Activated CD8-positive, alpha-beta memory T cell treated with anti-CD3 and anti-CD28 coated beads, Interleukin-2, amount 10 ng/mL, durations not matched to agents 7 days and 5 days (primary cell): ENCODE data around the gene PHTF1. TPM values are rescaled to one million over a fixed set of nuclear protein-coding genes. Genes with fewer than 3 reads are reported as not detected.

ENCODE experiments used
- ATAC-seq: fragments of 150-1000 bp; cut with Tn5 transposase; one replicate; pipeline ENCODE4 v1.10.0; 2021; ENCODE audit warnings: moderate library complexity
- CTCF ChIA-PET: fragments of 350-600 bp; sonication (Branson Sonifier 250); formaldehyde crosslinking; loops from one replicate; lab custom pipeline; 2021; ENCODE audit warnings: antibody characterized with exemption; lab: Charles Lee
- DNase-seq: peaks from one replicate; pipeline ENCODE4 v3.0.0-alpha.2; 2020
- H3K27ac Mint-ChIP-seq: one replicate; pipeline ENCODE4 v1.8.0; 2021; ENCODE audit warnings: mild to moderate bottlenecking, mixed read lengths
- H3K27me3 Mint-ChIP-seq: one replicate; pipeline ENCODE4 v1.8.0; 2021; ENCODE audit warnings: mixed read lengths
- H3K36me3 Mint-ChIP-seq: one replicate; pipeline ENCODE4 v1.8.0; 2021; ENCODE audit warnings: mild to moderate bottlenecking, mixed read lengths
- H3K4me1 Mint-ChIP-seq: one replicate; pipeline ENCODE4 v1.8.0; 2021; ENCODE audit warnings: mixed read lengths
- H3K4me3 Mint-ChIP-seq: one replicate; pipeline ENCODE4 v1.8.0; 2021; ENCODE audit warnings: mild to moderate bottlenecking, moderate library complexity, mixed read lengths
- H3K9me3 Mint-ChIP-seq: one replicate; pipeline ENCODE4 v1.8.0; 2022; ENCODE audit warnings: low read depth, mixed read lengths
- total RNA-seq, 2 experiments: library from RNA; stranded (reverse); gene quantifications; one replicate each; pipeline ENCODE4 v1.2.3, GENCODE V29; 2021

The PHTF1 gene
- total RNA-seq, 2 experiments from 2014 or later = 27.8 to 30.4 TPM

GRCh38 chr1:113666126-113666525, 93.2 kb downstream of the PHTF1 start:
- Mint-ChIP-seq H3K4me3 (no peak overlapping the region), H3K27ac (no peak overlapping the region), H3K27me3 (no peaks in the 10 kb centered on the region), H3K4me1 (no peaks in the 10 kb centered on the region), H3K9me3 (no peaks in the 10 kb centered on the region), H3K36me3 (no peaks in the 10 kb centered on the region)
- CTCF ChIA-PET = no interaction called here
- ATAC-seq (no peak), DNase-seq (no peak)

GRCh38 chr1:113665071-113665470, 94.2 kb downstream of the PHTF1 start:
- Mint-ChIP-seq H3K27me3 (no peaks in the 10 kb centered on the region), H3K9me3 (no peaks in the 10 kb centered on the region), H3K36me3 (no peaks in the 10 kb centered on the region), H3K4me3 (no peak overlapping the region), H3K4me1 (no peaks in the 10 kb centered on the region), H3K27ac (no peak overlapping the region)
- ATAC-seq (no peak), DNase-seq (no peak)
- CTCF ChIA-PET = no interaction called here

GRCh38 chr1:113663165-113663951, 95.9 kb downstream of the PHTF1 start:
- DNase-seq (no peak), ATAC-seq (no peak)
- Mint-ChIP-seq H3K9me3 (no peaks in the 10 kb centered on the region), H3K27ac (no peak overlapping the region), H3K36me3 (no peaks in the 10 kb centered on the region), H3K4me1 (no peaks in the 10 kb centered on the region), H3K4me3 (no peak overlapping the region), H3K27me3 (no peaks in the 10 kb centered on the region)
- CTCF ChIA-PET = no interaction called here

- CTCF ChIA-PET = no interaction called here
- Mint-ChIP-seq H3K27ac (no peak overlapping the region), H3K9me3 (no peaks in the 10 kb centered on the region), H3K4me3 (no peak overlapping the region), H3K36me3 (no peaks in the 10 kb centered on the region), H3K4me1 (no peaks in the 10 kb centered on the region), H3K27me3 (no peaks in the 10 kb centered on the region)
- no peak for ATAC-seq
- DNase-seq = no peak
Measured at GRCh38 chr1:113662101-113662500, 97.2 kb downstream of the PHTF1 start.

- H3K36me3 Mint-ChIP-seq = no peaks in the 10 kb centered on the region
- CTCF ChIA-PET = no interaction called here
- no peaks in the 10 kb centered on the region for H3K27me3 Mint-ChIP-seq
- H3K4me1 Mint-ChIP-seq = no peaks in the 10 kb centered on the region
- H3K4me3 Mint-ChIP-seq = no peak overlapping the region
- no peak overlapping the region for H3K27ac Mint-ChIP-seq
- no peaks in the 10 kb centered on the region for H3K9me3 Mint-ChIP-seq
- DNase-seq (no peak), ATAC-seq (no peak)
Measured at GRCh38 chr1:113660088-113660487, 99.2 kb downstream of the PHTF1 start.

GRCh38 chr1:113659556-113659955, 99.7 kb downstream of the PHTF1 start:
- H3K36me3 Mint-ChIP-seq = no peaks in the 10 kb centered on the region
- H3K27me3 Mint-ChIP-seq = no peaks in the 10 kb centered on the region
- H3K4me1 Mint-ChIP-seq = no peaks in the 10 kb centered on the region
- CTCF ChIA-PET = no interaction called here
- DNase-seq (no peak), ATAC-seq (no peak)
- no peak overlapping the region for H3K4me3 Mint-ChIP-seq
- H3K27ac Mint-ChIP-seq = no peak overlapping the region
- H3K9me3 Mint-ChIP-seq = no peaks in the 10 kb centered on the region

- Mint-ChIP-seq H3K9me3 (no peaks in the 10 kb centered on the region), H3K36me3 (no peaks in the 10 kb centered on the region), H3K27ac (no peak overlapping the region), H3K4me3 (no peak overlapping the region), H3K4me1 (no peaks in the 10 kb centered on the region), H3K27me3 (no peaks in the 10 kb centered on the region)
- CTCF ChIA-PET = no interaction called here
- no peak for DNase-seq
- no peak for ATAC-seq
Measured at GRCh38 chr1:113659035-113659434, 100.3 kb downstream of the PHTF1 start.

- ATAC-seq (no peak), DNase-seq (no peak)
- CTCF ChIA-PET = no interaction called here
- Mint-ChIP-seq H3K4me3 (no peak overlapping the region), H3K9me3 (no peaks in the 10 kb centered on the region), H3K4me1 (no peaks in the 10 kb centered on the region), H3K36me3 (no peaks in the 10 kb centered on the region), H3K27ac (no peak overlapping the region), H3K27me3 (no peaks in the 10 kb centered on the region)
Measured at GRCh38 chr1:113657556-113658063, 101.7 kb downstream of the PHTF1 start.

- DNase-seq (no peak), ATAC-seq (no peak)
- Mint-ChIP-seq H3K27me3 (no peaks in the 10 kb centered on the region), H3K4me1 (no peaks in the 10 kb centered on the region), H3K36me3 (no peaks in the 10 kb centered on the region), H3K4me3 (no peak overlapping the region), H3K27ac (no peak overlapping the region), H3K9me3 (no peaks in the 10 kb centered on the region)
- CTCF ChIA-PET = no interaction called here
Measured at GRCh38 chr1:113657126-113657525, 102.2 kb downstream of the PHTF1 start.

GRCh38 chr1:113654883-113655282, 104.4 kb downstream of the PHTF1 start:
- Mint-ChIP-seq H3K27ac (no peak overlapping the region), H3K9me3 (no peaks in the 10 kb centered on the region), H3K4me3 (no peak overlapping the region), H3K4me1 (no peaks in the 10 kb centered on the region), H3K27me3 (no peaks in the 10 kb centered on the region), H3K36me3 (no peaks in the 10 kb centered on the region)
- DNase-seq = no peak
- CTCF ChIA-PET = no interaction called here
- no peak for ATAC-seq

- no peak for DNase-seq
- no peak overlapping the region for H3K4me3 Mint-ChIP-seq
- CTCF ChIA-PET = interaction anchor here (0.6 kb wide), 2 partner anchors 279 to 622 kb away, joined by 3 read pairs; no protein-coding TSS in a partner anchor
- H3K4me1 Mint-ChIP-seq = no peaks in the 10 kb centered on the region
- ATAC-seq = no peak
- no peaks in the 10 kb centered on the region for H3K9me3 Mint-ChIP-seq
- H3K27ac Mint-ChIP-seq = no peak overlapping the region
- H3K27me3 Mint-ChIP-seq = no peaks in the 10 kb centered on the region
- H3K36me3 Mint-ChIP-seq = no peaks in the 10 kb centered on the region
Measured at GRCh38 chr1:113653741-113654140, 105.5 kb downstream of the PHTF1 start.

GRCh38 chr1:113652771-113653170, 106.5 kb downstream of the PHTF1 start:
- no peaks in the 10 kb centered on the region for H3K9me3 Mint-ChIP-seq
- CTCF ChIA-PET = no interaction called here
- no peak for DNase-seq
- no peaks in the 10 kb centered on the region for H3K4me1 Mint-ChIP-seq
- no peaks in the 10 kb centered on the region for H3K27me3 Mint-ChIP-seq
- ATAC-seq = no peak
- no peak overlapping the region for H3K27ac Mint-ChIP-seq
- H3K36me3 Mint-ChIP-seq = no peaks in the 10 kb centered on the region
- H3K4me3 Mint-ChIP-seq = no peak overlapping the region

- Mint-ChIP-seq H3K27ac (no peak overlapping the region), H3K27me3 (no peaks in the 10 kb centered on the region), H3K4me1 (no peaks in the 10 kb centered on the region), H3K4me3 (no peak overlapping the region), H3K9me3 (no peaks in the 10 kb centered on the region), H3K36me3 (no peaks in the 10 kb centered on the region)
- DNase-seq = no peak
- CTCF ChIA-PET = no interaction called here
- ATAC-seq = no peak
Measured at GRCh38 chr1:113648478-113648877, 110.8 kb downstream of the PHTF1 start.

GRCh38 chr1:113647164-113647563, 112.1 kb downstream of the PHTF1 start:
- ATAC-seq (no peak), DNase-seq (no peak)
- Mint-ChIP-seq H3K9me3 (no peaks in the 10 kb centered on the region), H3K4me3 (no peak overlapping the region), H3K36me3 (no peaks in the 10 kb centered on the region), H3K27ac (no peak overlapping the region), H3K4me1 (no peaks in the 10 kb centered on the region), H3K27me3 (no peaks in the 10 kb centered on the region)
- CTCF ChIA-PET = no interaction called here
